Breast epithelium (tissue), 3 donors: ENCODE results near the gene DEFB132.

Experiments used
- CTCF ChIP-seq, 3 donors: fragments of 450-650 bp; IDR thresholded peaks; one replicate each; pipeline ENCODE4 v1.5.1; 2016 to 2017; ENCODE audit warnings: antibody characterized with exemption in 3 of 3, mild to moderate bottlenecking in 3 of 3, moderate library complexity in 3 of 3
- POLR2AphosphoS5 ChIP-seq, 3 donors: sonication (generic); formaldehyde crosslinking; IDR thresholded peaks; one replicate each; pipeline ENCODE4 v1.6.1; 2017; ENCODE audit warnings: antibody characterized with exemption in 3 of 3

DNA sequence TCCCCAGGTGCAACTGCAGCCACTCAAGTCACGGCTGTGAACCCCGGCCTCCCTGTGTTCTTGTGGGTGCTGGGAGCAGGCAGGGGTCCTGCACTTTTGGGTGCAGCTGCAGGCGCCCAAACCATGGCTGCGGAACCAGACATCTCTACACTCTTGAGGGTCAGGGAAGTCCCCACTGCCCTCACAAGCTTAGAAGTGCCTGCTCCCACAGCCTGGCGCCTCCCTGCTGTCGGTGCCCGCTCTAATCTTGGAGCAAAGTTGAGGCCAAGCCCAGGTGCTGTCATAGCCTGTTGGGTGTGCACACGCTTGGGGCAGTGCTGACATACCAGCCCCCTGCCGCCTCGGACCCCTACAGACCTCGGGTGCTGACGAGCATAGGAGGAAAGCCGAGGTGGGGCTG is 6.2 kb downstream of the DEFB132 start:
- TF ChIP-seq CTCF (IDR thresholded peaks at IDR 0.05), result no peak
- no peak for TF ChIP-seq POLR2AphosphoS5 (IDR thresholded peaks at IDR 0.05)
